Measurements from ENCODE around the gene PNCK. TPM values are rescaled to one million over a fixed set of nuclear protein-coding genes. Genes with fewer than 3 reads are reported as not detected.

PNCK gene
- total RNA-seq, 1 donor from 2014 or later, result 1.1 TPM

DNA sequence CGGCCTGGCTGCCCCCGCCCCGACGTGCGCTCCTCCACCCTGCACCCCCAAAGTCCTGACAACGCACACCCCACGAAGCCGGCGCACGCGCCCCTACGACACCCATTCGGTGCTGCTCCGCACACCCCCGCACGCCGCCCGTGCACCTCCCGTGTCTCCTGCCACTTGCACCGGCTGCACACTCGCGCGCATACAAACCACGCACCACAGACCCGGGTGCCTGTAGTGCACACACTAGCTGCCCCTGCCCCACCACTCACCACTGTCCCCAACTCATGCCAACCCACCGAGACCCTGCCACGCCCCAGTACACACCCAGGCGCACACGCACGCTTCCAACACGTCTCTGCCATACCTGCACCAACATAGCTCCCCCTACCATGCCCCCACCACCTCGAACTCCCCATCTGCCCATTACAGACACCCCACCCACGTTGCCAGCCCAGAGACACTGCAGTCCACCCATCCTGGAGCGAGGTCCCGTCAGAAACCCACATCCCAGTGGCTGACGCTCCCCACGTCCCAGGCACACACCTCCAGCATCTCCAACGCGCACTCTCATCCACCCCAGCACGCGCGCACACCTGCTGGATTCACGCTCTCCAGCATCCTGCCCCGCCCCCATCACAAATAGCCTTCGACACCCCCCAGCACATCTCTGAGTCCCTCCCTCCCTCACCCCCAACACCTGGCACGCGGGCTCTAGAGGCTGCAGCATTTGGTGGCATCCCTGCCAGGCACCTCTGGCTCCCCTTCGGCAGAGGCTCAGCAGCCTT, 30.8 kb downstream of the PNCK start:
- peaks cover 28% of the 10 kb centered on the region for H3K27me3 Mint-ChIP-seq (ENCODE audit: low read depth, unreplicated experiment)
- H3K9ac ChIP-seq (ENCODE audit: low read length), result no peak overlapping the region
- no peaks in the 10 kb centered on the region for H3K9me3 Mint-ChIP-seq (ENCODE audit: unreplicated experiment)
- H3K9me3 ChIP-seq (ENCODE audit: insufficient read depth, low read depth, low read length), result no peaks in the 10 kb centered on the region
- H3K27ac ChIP-seq (ENCODE audit: low read depth, low read length), result no peak overlapping the region
- no peak overlapping the region for H3K4me3 Mint-ChIP-seq (ENCODE audit: unreplicated experiment)
- H3K4me1 ChIP-seq (ENCODE audit: insufficient read depth, low read length), result peaks cover 3% of the 10 kb centered on the region
- H3K27ac Mint-ChIP-seq (ENCODE audit: unreplicated experiment), result no peak overlapping the region
- peaks cover 24% of the 10 kb centered on the region for H3K27me3 ChIP-seq (ENCODE audit: insufficient read depth, low read length)
- H4K20me1 ChIP-seq (ENCODE audit: insufficient read depth, low read length), result no peaks in the 10 kb centered on the region
- peak; percentile 23 for TF ChIP-seq EZH2 (IDR thresholded peaks at IDR 0.05; ENCODE audit: insufficient read depth, low read length)
- TF ChIP-seq, protein P1, sequence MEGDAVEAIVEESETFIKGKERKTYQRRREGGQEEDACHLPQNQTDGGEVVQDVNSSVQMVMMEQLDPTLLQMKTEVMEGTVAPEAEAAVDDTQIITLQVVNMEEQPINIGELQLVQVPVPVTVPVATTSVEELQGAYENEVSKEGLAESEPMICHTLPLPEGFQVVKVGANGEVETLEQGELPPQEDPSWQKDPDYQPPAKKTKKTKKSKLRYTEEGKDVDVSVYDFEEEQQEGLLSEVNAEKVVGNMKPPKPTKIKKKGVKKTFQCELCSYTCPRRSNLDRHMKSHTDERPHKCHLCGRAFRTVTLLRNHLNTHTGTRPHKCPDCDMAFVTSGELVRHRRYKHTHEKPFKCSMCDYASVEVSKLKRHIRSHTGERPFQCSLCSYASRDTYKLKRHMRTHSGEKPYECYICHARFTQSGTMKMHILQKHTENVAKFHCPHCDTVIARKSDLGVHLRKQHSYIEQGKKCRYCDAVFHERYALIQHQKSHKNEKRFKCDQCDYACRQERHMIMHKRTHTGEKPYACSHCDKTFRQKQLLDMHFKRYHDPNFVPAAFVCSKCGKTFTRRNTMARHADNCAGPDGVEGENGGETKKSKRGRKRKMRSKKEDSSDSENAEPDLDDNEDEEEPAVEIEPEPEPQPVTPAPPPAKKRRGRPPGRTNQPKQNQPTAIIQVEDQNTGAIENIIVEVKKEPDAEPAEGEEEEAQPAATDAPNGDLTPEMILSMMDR (IDR thresholded peaks at IDR 0.05; ENCODE audit: insufficient read depth, low read depth, low read length), result no peak
- no peaks in the 10 kb centered on the region for H3K36me3 Mint-ChIP-seq (ENCODE audit: low read depth, unreplicated experiment)
- H3K79me2 ChIP-seq (ENCODE audit: insufficient read depth, low read length), result no peaks in the 10 kb centered on the region
- H2AFZ ChIP-seq (ENCODE audit: low read depth, low read length), result no peak overlapping the region
- H3K4me1 Mint-ChIP-seq (ENCODE audit: low read depth, unreplicated experiment), result no peaks in the 10 kb centered on the region
- H3K36me3 ChIP-seq (ENCODE audit: insufficient read depth, low read length), result no peaks in the 10 kb centered on the region
- no peak overlapping the region for H3K4me2 ChIP-seq (ENCODE audit: low read length)
- H3K4me3 ChIP-seq (ENCODE audit: insufficient read depth, low read depth, low read length), result no peak overlapping the region
- no peak for DNase-seq (ENCODE audit: low read depth)
- FAIRE-seq, result no peak

DNA sequence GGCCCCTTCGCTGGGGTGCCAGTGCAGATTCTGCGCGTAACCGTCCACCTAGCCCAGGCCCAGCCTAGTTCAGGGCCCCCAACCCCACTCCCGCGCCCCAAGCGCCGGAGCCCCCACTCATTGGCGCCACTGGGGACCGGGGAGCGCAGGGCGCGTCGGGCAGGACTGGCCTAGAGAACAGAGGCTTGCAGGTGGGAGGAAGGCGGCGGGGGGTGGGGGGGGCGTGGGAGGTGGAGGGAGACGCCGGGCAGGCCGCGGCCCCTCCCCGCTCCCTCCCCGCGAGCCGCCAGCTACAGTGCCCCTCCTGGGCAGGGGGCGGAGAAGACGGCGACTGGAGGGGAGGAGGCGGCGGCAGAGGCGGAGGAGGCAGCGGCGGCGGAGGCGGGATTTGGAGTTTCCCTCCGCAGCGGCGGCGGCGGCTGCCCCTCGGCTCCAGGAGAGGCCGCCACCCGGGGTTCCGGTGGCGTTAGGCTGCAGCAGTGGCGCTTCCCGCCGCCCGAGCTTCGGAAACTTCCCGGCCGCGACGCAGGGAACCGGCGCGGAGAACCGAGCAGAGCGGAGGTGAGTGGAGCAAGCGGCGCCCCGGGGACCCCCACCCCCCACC, 31.5 kb downstream of the PNCK start:
- DNase-seq (ENCODE audit: low read depth), result no peak

More for the DNA sequence above, 31.5 kb downstream of the PNCK start:
- Histone ChIP-seq H3K4me1 (ENCODE audit: insufficient read depth, low read length) (peaks cover 3% of the 10 kb centered on the region), H3K27me3 (ENCODE audit: insufficient read depth, low read length) (peaks cover 22% of the 10 kb centered on the region), H3K9me3 (ENCODE audit: insufficient read depth, low read depth, low read length) (no peaks in the 10 kb centered on the region), H4K20me1 (ENCODE audit: insufficient read depth, low read length) (no peaks in the 10 kb centered on the region), H3K4me2 (ENCODE audit: low read length) (no peak overlapping the region), H3K27ac (ENCODE audit: low read depth, low read length) (no peak overlapping the region), H3K9ac (ENCODE audit: low read length) (no peak overlapping the region), H3K36me3 (ENCODE audit: insufficient read depth, low read length) (no peaks in the 10 kb centered on the region), H3K79me2 (ENCODE audit: insufficient read depth, low read length) (no peaks in the 10 kb centered on the region), H3K4me3 (ENCODE audit: insufficient read depth, low read depth, low read length) (no peak overlapping the region), H2AFZ (ENCODE audit: low read depth, low read length) (no peak overlapping the region)
- H3K27ac Mint-ChIP-seq (ENCODE audit: unreplicated experiment), result no peak overlapping the region
- TF ChIP-seq, protein P1 (IDR thresholded peaks at IDR 0.05; ENCODE audit: insufficient read depth, low read depth, low read length), result no peak
- TF ChIP-seq EZH2 (IDR thresholded peaks at IDR 0.05; ENCODE audit: insufficient read depth, low read length), result peak; percentile 18
- H3K9me3 Mint-ChIP-seq (ENCODE audit: unreplicated experiment), result no peaks in the 10 kb centered on the region
- H3K4me1 Mint-ChIP-seq (ENCODE audit: low read depth, unreplicated experiment), result no peaks in the 10 kb centered on the region
- FAIRE-seq, result no peak
- H3K4me3 Mint-ChIP-seq (ENCODE audit: unreplicated experiment), result no peak overlapping the region
- peaks cover 28% of the 10 kb centered on the region for H3K27me3 Mint-ChIP-seq (ENCODE audit: low read depth, unreplicated experiment)
- H3K36me3 Mint-ChIP-seq (ENCODE audit: low read depth, unreplicated experiment), result no peaks in the 10 kb centered on the region
